ENCODE measurements around the gene ZFP42.
"Not testable (repeated sequence)": the region's sequence is repeated elsewhere in the genome, so short reads cannot be mapped to it uniquely, and the experiment has no call there.

The ZFP42 gene
- 0 to 0.24 (median 0) reads per million in 4 experiments for total RNA-seq

- no peak for DNase-seq
These were observed at the start of gene ZFP42 for GRCh38 chr4:187995322-187996207. ZFP42 (plus strand) TSS chr4:187995771; CDS start chr4:188002808, 7,037 bp downstream.

DNA sequence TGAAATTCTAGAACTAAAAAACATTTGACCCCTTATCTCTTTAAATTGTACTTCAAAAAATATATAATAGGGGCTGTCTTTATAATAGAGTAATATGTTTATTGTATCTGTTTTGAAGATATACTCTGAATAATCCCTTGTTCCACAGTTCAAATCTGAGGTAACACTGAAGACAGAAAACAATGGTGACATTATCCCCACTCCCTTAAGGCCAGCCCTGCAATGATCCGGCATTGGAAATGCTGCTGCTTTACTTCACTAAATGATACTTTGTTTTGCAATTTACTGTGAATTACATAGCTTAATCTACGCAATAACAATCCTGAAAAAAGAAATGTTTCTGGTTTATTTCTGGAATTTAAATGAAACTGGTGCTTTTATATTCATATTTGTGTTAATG lies 34.4 kb upstream of the ZFP42 start:
- no peak for DNase-seq

DNA sequence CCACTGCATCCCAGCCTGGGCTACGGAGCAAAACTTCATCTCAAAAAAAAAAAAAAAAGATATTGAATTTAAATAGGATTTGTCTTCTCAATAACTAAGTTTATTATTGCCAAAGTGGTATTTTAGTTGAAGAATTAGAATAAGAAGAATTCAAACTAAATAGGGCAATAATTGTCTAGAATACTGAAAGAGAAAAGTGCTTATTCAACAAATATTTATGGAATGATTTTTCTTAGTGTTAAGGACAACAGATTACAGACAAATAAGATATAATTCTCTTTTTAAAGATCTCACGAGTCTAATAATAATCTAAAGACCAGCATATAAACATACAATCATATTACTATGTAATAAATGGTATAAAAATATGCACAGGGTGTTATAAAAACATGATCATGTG lies 33.6 kb upstream of the ZFP42 start:
- no peak for DNase-seq

DNA sequence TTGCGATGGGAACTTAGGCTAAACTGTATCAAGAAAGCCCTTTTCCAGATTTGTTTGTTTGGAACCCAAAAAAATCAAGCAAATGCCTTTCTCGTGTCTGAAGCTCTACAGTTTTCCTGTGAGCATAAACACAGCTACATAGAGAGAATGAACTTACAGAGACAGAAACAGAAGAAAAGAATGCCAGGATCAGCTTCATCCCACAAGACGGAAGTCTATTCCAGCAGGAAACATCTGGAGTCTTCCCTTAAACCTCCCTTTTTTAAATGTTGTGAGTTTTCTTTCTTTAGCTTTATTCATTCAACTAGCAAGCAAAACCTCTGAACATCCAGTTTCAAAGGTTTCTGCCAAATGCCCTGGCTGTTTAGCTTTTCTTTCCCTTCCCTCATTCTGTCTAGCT lies 32.6 kb upstream of the ZFP42 start:
- no peak for DNase-seq

GRCh38 chr4:187965726-187966125 lies 29.8 kb upstream of the ZFP42 start:
- DNase-seq, result no peak

- DNase-seq, result no peak
These were observed 23.4 kb upstream of the ZFP42 start for GRCh38 chr4:187972135-187972534.

DNA sequence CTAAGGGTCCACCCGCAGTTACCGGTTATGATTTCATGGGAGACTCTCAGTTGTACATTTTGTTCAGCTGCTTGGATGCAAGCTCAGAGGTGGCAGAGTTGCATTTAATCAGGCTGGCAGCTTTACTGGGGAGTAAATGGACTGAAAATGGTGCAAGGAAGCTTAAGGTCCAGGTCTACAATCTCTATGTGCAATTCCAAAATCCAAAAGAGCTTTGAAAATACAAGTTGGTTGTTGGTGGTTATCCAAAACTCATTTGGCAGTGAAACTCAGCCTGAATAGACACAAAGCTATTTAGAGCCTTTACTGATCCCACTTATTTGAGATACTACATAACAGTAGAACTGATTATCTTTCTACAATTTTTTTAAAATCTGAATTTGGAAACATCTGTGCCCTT lies 11.8 kb upstream of the ZFP42 start:
- DNase-seq, result no peak

- no peak for DNase-seq
These were observed 2.6 kb upstream of the ZFP42 start for GRCh38 chr4:187992971-187993370.

GRCh38 chr4:187993827-187994226 lies 1.7 kb upstream of the ZFP42 start:
- DNase-seq, result no peak

GRCh38 chr4:187996502-187997177 lies 1.1 kb downstream of the ZFP42 start:
- DNase-seq, result no peak

GRCh38 chr4:187997991-187998390 lies 2.4 kb downstream of the ZFP42 start:
- DNase-seq, result not testable (repeated sequence)

- DNase-seq, result no peak
These were observed 3.9 kb downstream of the ZFP42 start for GRCh38 chr4:187999406-187999932.

DNA sequence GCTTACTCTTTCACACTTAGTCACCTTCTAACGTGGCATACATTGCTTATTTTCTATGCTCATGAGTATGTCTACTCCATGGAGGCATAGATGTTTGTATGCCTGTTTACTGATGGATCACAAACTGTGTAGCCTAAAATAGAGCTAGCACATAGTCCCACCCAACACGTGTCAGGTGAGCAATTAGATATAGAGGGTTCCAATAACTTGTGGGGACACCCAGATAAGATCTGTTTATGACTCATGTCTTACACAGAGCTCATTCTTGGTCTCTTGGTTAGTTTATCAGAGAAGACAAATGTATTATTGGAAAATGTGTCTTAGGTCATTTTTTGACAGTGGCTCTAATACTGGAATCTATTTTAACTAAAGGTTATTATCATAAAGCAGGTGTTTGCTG lies 6.8 kb downstream of the ZFP42 start:
- no peak for DNase-seq

GRCh38 chr4:188002751-188003150 lies 7.2 kb downstream of the ZFP42 start:
- DNase-seq, result no peak

GRCh38 chr4:188005561-188005960 lies 10.0 kb downstream of the ZFP42 start:
- no peak for DNase-seq

GRCh38 chr4:188006285-188006848 lies 10.8 kb downstream of the ZFP42 start:
- DNase-seq, result no peak

- no peak for DNase-seq
These were observed 12.8 kb downstream of the ZFP42 start for GRCh38 chr4:188008377-188008776.

DNA sequence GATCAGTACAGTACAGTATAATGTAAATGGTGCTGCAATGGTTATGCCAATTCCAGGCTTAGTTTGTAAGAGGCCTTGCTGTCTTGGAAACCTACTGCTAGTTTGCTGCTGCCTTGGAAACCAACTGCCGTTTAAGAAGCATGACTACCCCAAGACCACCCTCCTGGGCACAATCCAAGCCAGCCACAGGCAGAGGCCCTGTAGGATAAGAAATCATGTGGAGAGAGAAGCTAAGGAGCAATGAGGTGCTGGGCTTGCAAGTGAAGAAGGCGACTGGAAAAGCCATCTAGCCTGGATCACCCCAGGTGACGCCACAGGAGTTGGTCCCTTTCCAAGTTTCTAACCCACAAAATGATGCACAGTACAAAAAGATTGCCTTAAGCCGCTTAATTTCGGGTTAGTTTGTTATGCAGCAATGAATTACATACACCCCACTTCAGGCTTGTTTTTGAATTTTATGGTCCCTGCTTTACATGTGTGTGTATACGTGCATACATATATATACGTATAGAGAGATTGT lies 16.9 kb downstream of the ZFP42 start:
- no peak for DNase-seq

- DNase-seq, result no peak
These were observed 19.7 kb downstream of the ZFP42 start for GRCh38 chr4:188015025-188015940.

GRCh38 chr4:188016754-188017153 lies 21.2 kb downstream of the ZFP42 start:
- DNase-seq, result no peak

DNA sequence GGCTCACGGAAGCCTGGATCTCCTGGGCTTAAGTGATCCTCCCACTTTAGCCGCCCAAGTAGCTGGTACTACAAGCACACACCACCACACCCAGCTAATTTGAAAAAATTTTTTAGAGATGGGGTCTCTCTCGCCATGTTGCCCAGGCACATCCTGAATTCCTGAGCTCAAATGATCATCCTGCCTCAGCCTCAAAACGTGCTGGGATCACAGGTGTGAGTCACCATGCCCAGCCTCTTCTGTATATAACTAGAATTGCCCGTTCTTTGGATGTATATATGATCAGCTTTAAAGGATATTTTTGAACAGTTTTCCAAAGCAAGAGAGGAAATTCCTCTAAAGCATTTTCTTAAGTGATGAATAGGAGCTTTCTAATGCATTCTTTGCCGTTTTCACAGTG lies 22.7 kb downstream of the ZFP42 start:
- DNase-seq, result no peak

Data from effector CD8-positive, alpha-beta T cell (primary cell).